ENCODE data around the gene POU5F1.

The POU5F1 gene

DNA sequence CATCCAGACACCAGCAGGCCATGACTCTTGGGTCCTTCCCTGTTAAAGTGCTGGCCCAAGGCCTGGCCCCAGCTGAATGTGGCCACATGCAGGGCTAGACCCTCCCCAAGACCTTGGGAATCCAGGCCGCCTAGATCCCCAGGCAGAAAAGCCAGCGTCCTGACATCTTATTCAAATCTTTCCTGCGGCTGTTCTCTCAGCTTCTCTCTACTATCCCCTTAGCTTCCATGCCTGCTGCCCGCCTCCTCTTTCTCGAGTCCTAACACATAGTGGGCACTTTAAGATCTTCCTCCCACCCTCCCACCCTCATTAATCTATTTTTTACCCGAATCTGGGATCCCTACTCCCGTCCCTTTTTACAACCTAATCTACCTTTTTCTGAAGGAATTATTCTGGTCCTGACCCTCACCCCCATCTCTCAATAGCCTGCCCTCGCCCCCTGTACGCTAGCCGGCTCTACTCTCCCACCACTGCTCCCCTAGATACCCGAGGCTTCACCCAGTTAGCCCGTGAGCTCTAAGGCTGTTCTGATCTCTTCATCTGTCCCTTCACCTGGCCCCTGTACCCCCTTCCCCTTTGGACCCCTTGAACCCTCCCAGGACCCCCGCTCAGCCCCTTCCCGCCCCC is 12.9 kb downstream of the POU5F1 start, which contains the start of gene CCHCR1:
Gene CCHCR1, minus strand, starts transcription at position 290 of the 627 bp plus-strand sequence. Its CDS starts 202 bp downstream, at position 88.
- intact Hi-C loops (cut with DNase I) = loop anchor here (5.0 kb wide), 1 partner anchor 40 kb away; no protein-coding TSS in a partner anchor
- no peak for DNase-seq

DNA sequence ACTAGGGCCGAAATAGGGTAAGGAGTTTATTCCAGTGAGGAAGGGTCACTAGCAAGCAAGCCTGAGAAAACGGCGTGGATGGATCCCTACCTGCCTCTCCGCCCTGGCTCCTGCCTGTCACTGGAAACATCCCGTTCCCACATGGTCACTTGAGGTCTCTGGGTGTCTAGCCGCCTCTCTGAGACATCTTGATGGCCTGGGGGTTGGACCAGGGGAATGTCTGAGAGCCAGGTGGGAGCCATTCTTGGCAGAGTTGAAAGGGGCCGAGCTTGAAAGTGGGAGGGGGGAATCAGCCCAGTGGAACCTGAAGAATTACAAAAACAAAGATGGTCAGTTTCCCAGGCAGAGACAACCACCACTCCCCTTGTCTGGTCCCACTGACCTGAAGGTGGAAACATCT is 13.8 kb downstream of the POU5F1 start:
- intact Hi-C loops (cut with DNase I) = loop anchor here (5.0 kb wide), 1 partner anchor 41 kb away; no protein-coding TSS in a partner anchor
- DNase-seq = no peak

DNA sequence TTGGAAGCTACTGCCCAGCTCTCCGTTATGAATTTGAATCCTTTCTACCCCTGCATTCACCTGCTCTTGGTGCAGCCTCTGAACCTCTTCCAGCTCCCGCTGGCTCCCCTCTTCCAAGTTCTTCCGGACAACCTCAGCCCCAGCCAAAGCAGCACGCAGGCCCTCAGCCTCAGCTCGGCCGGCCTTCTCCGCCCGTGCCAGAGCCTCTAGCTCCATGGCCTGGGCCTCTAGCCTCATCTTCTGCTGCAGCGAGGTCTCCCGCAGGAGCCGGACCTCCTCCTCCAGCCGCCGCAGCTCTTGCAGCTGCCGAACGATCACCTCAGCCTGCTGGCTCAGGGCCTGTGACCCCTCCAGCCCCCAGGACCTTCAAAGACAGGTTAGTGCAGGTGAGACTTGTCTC is 16.0 kb downstream of the POU5F1 start:
- intact Hi-C loops (cut with DNase I) = no loop called here
- DNase-seq = no peak

DNA sequence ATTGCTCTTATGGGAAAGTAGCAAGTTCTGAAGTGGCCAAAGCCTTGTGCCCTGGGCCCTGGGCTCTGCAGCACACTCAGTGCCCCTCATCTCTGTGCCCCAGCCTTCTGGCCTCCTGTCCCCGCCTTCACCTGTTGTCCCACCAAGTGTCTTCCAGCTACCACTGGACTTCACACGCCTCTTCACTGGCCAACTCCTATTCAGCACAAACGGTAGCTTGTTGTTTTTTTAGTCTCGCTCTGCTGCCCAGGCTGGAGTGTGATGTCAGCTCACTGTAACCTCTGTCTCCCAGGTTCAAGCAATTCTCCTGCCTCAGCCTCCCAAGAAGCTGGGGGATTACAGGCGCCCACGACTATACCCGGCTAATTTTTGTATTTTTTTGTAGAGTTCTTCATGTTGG is 17.7 kb downstream of the POU5F1 start:
- no peak for DNase-seq
- intact Hi-C loops (cut with DNase I) = no loop called here

DNA sequence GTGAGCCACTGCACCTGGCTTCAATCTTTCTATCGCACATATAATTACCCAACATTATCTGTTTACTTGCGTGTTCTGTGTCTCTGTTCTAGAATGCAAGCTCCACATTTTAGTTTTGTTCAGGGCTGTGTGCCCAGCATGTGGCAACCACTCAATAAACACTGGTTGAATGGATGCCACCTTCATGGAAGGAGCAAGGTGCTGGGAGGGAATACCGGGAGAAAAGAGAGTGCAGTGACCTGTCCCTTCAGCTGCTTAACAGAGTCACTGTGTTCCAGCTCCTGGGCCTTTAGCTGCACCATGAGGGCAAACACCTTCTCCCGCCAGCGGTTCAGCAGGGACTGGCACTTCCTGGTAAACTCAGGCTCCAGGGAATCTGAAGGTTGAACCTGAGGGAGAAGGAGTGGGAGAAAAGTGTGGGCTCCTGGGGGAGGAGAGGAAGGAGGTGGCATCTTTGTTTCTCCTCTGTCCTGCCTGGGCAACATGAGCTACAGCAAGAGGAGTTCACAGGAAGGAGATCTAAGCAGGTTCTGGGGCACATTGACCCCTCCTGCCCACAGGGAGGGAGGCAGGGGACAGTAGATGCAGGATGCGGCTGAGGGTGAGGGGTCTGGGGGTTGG is 20.5 kb downstream of the POU5F1 start:
- DNase-seq = no peak
- intact Hi-C loops (cut with DNase I) = no loop called here

DNA sequence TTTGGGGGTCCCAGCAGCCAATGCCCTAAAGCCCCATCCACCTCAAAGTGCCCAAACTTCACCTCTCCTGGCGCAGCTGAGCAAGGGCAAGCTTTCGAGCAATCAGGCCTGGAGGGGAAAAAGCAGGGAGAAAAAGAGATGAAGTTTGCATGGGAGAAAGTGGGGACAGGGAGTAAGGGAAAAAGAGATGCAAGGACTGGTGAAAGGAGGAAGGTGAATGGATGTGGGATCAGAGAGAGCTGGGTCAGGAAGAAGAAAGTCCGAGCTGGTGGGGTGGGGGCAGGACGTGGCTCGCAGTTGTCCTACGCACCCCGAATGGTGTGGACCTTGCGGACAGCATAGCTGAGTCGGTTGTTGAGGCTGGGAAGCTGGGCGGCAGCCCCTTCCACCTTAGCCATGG is 25.1 kb downstream of the POU5F1 start:
- no peak for DNase-seq
- intact Hi-C loops (cut with DNase I) = no loop called here

DNA sequence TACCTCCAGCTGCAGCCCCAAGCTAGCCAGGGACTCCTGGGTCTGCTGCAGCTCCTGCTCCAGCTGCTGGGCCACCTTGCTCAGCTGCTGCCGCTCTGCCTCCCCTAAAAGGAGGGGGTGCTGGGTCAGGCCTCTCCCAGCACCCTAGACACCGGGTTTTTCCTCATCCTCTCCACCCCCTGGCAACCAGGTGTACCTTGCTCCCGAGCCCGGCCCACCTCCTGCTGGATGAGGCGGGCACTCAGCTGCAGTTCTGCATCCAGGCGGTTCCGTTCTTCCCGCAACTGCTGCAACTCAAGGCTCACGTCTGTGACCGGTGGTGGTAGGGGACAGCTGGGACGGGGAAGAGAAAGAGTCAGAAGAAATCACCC is 25.5 kb downstream of the POU5F1 start:
- DNase-seq = no peak
- intact Hi-C loops (cut with DNase I) = no loop called here

DNA sequence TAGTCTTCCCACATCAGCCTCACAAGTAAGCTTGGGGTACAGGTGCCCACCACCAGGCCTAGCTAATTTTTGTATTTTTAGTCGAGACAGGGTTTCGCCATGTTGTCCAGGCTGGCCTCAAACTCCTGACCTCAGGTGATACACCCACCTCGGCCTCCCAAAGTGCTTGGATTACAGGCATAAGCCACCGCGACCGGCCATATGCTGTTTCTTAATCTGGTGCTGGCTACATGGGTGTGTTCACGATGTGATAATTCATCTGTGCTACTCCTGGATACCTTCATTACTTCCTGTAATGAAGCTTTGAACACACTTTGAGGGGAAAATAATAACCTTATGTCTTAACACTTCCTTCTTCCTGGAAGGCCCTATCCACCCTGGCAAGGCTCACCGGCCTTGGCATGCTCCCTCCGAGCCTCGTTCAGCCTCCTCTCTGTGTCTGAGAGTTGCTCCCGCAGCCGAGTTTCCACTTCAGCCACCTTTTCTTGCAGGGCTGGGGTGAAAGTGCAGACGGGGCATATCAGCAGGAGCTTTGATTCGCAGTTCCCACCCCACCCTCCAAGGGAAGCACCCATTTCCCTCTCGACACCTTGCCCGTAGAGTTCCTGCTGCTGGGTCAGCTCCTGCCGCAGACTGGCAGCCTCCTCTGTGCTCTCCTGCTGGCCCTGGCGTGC is 26.0 kb downstream of the POU5F1 start:
- intact Hi-C loops (cut with DNase I) = no loop called here
- no peak for DNase-seq

DNA sequence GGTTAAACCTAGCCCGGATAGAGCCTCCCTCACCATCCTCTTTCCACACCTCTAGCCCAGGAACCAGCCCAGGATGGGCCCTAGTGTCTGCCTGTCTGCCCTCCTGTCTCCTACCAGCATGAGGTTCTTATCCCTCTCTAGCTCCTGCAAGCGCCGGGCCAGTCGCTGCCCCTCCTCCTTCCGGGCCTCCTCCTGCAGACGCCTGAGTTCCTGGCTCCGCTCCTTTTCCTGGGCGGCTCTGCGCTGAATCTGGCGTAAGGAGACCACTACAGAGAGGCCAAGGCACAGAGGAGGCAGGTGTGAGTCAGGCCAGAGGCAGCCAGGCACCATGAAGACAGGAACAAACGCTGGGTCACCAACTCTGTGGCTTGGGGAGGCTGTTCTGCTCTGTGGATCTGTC is 27.3 kb downstream of the POU5F1 start:
- no peak for DNase-seq
- intact Hi-C loops (cut with DNase I) = no loop called here

DNA sequence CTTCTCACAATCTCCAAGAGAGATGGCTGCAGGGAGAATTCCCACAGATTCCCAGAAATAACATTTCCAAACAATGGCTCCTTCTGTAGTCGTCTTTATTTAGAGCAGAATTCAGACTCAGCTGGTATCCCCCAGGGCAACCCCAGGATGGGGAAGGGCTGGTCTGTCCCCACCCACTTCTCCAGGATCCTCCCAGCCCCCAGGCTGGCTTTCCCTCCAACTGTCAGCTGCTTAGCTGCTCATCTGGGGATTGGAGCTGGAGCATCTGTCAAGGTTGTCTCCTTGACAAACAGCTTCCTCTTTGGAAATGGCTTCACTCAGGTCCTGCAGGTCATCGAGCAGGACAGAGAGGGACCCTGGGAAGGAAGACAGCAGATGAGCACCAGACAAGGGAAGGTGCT is 28.1 kb downstream of the POU5F1 start:
- intact Hi-C loops (cut with DNase I) = no loop called here
- no peak for DNase-seq

DNA sequence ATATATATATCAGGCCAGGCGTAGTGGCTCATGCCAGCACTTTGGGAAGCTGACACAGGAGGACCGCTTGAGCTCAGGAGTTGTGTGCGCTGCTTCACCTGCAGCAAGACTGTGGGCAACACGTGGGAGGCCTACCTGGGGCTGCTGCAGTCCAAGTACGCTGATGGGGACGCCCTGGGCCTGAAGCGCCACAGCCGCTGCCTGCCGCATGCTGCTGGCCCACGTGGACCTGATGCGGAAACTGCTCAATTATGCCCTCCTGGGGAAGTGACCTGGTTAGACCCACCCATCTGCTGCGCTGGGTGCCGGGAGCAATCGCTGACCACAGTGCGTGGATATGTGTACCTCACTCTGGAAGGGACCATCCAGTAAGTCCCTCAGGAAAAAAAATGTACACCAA is 29.8 kb downstream of the POU5F1 start:
- DNase-seq = no peak
- intact Hi-C loops (cut with DNase I) = no loop called here

DNA sequence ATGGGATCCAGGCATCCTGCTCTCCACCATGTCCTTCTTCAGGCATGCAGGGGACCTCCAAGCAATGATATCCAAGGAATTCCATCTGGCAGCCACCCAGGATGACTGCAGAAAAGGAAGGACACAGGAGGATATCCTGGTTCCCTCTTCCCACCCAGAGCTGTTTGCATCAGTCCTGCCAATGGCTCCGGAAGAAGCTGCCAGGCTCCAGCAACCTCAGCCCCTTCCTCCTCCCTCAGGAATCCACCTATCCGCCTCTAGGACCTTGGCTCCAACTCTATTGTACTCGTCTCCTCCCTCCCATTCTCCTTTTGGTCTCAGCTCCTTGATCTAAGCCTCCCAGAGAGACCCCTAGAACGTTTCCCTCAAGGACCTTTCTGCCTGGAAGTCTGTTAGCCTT is 30.9 kb downstream of the POU5F1 start:
- DNase-seq = no peak
- intact Hi-C loops (cut with DNase I) = loop anchor here (5.0 kb wide), 2 partner anchors 53 to 228 kb away; no protein-coding TSS in a partner anchor

DNA sequence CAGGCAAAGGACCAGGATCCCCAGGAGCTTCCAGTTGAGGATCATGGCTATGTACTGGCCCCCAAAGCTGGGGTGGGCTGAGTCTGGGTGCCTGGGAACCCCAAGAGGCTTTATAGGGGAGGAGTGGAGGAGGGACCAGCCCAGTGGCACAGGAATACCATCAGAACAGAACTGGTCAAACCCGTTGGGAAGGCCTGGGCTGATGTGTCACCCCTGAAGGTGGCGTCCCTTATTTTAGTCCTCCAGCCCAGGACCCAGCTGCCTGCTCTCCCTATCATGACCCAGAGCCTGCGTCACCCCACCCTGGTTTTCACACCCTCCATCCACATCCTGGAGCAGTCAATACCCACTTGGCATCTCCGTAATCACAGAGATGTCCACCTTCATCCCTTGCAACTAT is 31.5 kb downstream of the POU5F1 start, which contains the start of gene PSORS1C2:
Gene PSORS1C2, minus strand, starts transcription at position 85 of the 400 bp plus-strand sequence. Its CDS starts 40 bp downstream, at position 45.
- no peak for DNase-seq
- intact Hi-C loops (cut with DNase I) = loop anchor here (5.0 kb wide), 2 partner anchors 53 to 228 kb away; no protein-coding TSS in a partner anchor

DNA sequence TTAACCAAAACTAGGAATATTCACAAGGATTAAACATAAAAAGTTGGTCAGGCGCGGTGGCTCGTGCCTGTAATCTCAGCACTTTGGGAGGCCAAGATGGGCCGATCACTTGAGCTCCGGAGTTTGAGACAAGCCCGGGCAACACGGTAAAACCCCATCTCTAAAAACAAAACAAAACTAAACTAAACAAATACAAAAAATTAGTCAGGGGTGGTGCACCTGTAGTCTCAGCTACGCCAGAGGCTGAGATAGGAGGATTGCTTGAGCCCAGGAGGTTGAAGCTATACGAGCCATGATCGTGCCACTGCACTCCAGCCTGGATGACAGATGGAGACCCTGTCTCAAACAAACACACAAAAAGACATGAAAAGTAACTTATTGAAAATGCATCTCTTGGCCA is 34.8 kb downstream of the POU5F1 start:
- intact Hi-C loops (cut with DNase I) = loop anchor here (5.0 kb wide), 2 partner anchors 57 to 232 kb away; no protein-coding TSS in a partner anchor
- no peak for DNase-seq

DNA sequence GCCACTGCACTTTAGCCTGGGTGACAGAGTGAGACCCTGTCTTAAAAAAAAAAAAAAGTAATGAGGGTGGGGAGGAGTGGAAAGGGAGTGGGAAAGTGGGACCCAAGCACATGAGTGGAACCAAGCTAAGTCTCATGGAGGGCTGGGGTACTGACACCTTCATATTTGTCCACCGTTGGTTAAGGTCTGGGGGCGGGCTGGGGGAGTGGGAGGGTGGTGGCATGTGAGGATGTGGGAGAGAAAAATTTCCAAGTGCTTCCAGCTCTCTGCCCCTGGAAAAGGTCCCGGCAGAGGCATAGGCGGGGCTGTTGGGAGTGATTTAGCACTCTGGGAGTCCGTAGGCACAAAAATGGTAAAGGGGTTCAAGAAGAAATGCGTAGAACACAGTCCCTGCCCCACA is 37.7 kb downstream of the POU5F1 start:
- intact Hi-C loops (cut with DNase I) = no loop called here
- DNase-seq = no peak

DNA sequence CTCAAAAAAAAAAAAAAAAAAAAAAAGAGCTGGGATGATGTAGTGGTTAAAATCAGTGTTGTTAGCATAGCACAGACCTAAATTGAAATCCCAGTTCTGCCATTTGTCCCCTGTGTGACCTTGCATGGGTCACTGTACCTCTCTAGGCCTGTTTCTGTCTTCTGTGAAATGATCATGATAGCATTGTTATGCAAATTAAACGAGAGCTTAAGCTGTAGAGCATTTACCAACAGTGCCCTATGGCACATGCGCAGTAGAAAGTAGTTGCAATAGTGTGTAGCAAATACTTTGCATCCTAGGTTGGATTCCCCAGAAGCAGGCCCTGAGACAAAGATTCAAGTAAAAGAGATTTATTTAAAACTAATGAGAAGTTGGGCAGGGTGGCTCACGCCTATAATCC is 38.9 kb downstream of the POU5F1 start:
- intact Hi-C loops (cut with DNase I) = no loop called here
- DNase-seq = no peak

DNA sequence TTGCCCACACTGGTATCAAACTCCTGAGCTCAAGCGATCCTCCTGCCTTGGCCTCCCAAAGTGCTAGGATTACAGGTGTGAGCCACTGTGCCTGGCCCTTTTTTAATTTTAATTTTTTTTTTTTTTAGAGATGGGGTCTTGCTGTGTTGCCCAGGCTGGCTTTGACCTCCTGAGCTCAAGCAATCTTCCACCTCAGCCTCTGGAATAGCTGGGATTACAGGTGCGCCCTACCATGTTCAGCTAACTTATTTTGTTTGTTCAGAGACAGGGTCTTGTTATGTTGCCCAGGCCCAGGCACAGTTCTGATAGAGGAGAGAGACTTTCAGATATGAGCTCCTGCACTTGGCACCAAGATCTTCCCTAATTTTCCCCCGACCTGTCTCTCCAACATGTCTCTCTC is 39.7 kb downstream of the POU5F1 start:
- DNase-seq = no peak
- intact Hi-C loops (cut with DNase I) = no loop called here

DNA sequence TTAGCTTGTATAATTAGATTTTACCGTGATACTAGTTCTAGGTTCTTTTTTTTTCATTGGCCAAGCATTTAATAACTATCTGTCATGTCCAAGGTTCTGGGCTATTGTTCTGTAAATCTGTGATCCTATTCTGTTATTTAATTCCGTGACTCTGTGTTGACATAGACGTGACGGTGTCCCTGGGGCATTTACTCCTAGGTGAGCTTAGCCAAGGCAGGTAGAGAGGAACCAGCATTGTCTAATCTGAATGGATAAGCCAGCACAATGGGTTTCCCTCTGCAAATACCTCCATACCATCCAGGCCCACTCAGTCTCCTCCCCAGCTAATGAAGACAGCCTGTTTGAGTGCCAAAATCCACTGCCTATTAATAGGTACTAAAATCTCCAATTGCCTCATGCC is 41.4 kb downstream of the POU5F1 start:
- DNase-seq = peak in 2 of 42 donors; percentile 21 to 39
- intact Hi-C loops (cut with DNase I) = no loop called here

DNA sequence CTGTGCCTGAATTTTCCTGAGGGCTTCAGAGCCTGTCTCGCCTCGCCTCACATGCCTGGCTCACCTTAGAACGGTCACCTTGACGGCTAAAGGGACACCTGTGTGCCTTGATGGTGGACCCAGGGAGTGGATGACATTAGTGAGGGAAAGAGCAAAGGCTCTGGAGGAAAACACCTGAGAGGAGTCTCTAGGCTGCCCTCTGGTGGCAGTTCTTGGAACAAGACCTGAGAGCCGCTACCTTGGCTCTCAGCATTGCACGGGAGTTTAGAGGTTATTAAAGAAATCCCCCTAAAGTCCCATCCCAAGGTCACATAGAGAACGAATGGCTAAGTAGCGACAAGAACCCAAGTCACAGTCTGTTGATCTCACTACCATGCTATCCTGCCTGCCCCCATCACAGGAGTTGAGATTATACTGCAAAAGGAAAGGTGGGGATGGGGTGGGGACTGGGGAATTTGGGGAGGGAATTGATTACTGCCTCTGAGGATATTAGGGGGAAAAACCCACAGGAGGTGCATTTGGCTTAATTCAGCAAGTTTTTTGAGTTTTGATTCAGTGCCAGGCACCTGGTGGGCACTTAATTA is 42.3 kb downstream of the POU5F1 start:
- DNase-seq = peak in 41 of 42 donors; percentile 36 to 86 (median 68)
- intact Hi-C loops (cut with DNase I) = no loop called here

Measured in head of caudate nucleus (tissue), 42 donors.